HUES48 (cell line): ENCODE results near the gene SNX22.

ENCODE experiments used
- H3K27ac ChIP-seq: one replicate; pipeline ENCODE4 v1.7.0; 2013; ENCODE audit warnings: low read depth, low read length, inconsistent platforms
- H3K27me3 ChIP-seq: 2 replicates; pipeline ENCODE4 v1.6.1; 2013; ENCODE audit warnings: mild to moderate bottlenecking, low read length; ENCODE audit not compliant: control insufficient read depth, insufficient read depth
- H3K36me3 ChIP-seq: 2 replicates; pipeline ENCODE4 v1.6.1; 2013; ENCODE audit warnings: low read length; ENCODE audit not compliant: control insufficient read depth, insufficient read depth
- H3K4me1 ChIP-seq: 2 replicates; pipeline ENCODE4 v1.6.1; 2013; ENCODE audit warnings: mild to moderate bottlenecking, low read length; ENCODE audit not compliant: control insufficient read depth, insufficient read depth
- H3K4me3 ChIP-seq: 2 replicates; pipeline ENCODE4 v1.5.1; 2013; ENCODE audit warnings: mild to moderate bottlenecking, low read depth, low read length
- H3K9ac ChIP-seq: 2 replicates; pipeline ENCODE4 v1.6.1; 2013; ENCODE audit warnings: mild to moderate bottlenecking, low read depth, low read length, moderate library complexity
- H3K9me3 ChIP-seq: 2 replicates; pipeline ENCODE4 v1.6.1; 2013; ENCODE audit warnings: low read length; ENCODE audit not compliant: control insufficient read depth, insufficient read depth

SNX22 gene

GRCh38 chr15:64158363-64159134 is 7.0 kb downstream of the SNX22 start:
- H3K4me3 ChIP-seq = no peak overlapping the region
- peaks cover 68% of the 10 kb centered on the region for H3K36me3 ChIP-seq
- peaks cover 8% of the 10 kb centered on the region for H3K4me1 ChIP-seq

DNA sequence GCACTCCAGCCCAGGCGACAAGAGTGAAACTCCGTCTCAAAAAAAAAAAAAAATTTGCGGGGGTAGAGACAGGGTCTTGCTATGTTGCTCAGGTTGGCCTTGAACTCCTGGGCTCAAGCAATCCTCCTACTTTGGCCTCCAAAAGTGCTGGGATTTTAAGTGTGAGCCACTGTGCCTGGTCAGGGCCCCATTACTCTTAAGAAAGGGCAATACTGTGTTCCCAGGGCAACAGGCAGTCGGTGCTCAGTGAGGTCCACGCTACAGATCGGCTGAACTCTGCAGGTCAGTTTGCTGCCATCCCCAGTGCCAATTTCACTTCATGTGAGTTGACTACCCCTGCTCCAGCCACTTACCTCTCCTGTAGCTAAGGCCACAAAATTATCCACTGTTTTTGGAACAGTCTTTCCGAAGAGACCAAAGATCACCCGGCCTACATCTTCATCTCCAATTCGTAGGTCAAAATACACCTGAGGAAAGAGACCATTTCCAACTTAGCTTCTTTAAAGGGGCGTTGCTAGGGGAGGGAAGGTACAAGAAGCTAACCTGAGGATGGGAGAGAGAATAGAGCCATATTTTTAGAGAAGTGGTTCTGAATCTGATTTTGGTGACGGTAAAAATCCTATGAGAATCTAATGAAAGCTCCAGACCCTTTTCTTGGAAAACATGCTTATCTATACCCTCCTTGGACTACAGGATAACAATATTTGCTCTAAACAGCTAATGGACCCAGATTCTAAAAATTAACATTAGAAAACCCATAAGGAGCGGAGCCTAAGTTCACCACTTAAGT is 10.4 kb downstream of the SNX22 start:
- Histone ChIP-seq H3K27ac (peak overlapping the region; percentile 86), H3K9ac (peak overlapping the region; percentile 86), H3K27me3 (no peaks in the 10 kb centered on the region), H3K36me3 (peaks cover 40% of the 10 kb centered on the region), H3K4me3 (peak overlapping the region; percentile 89), H3K9me3 (no peaks in the 10 kb centered on the region), H3K4me1 (peaks cover 16% of the 10 kb centered on the region)

More at GRCh38 chr15:64158363-64159134, 7.0 kb downstream of the SNX22 start:
- Histone ChIP-seq H3K27ac (no peak overlapping the region), H3K27me3 (no peaks in the 10 kb centered on the region), H3K9ac (no peak overlapping the region), H3K9me3 (no peaks in the 10 kb centered on the region)

GRCh38 chr15:64162478-64162868 is 10.9 kb downstream of the SNX22 start:
- Histone ChIP-seq H3K9ac (peak overlapping the region; percentile 86), H3K36me3 (peaks cover 34% of the 10 kb centered on the region), H3K4me1 (peaks cover 16% of the 10 kb centered on the region), H3K4me3 (peak overlapping the region; percentile 89), H3K27ac (peak overlapping the region; percentile 86), H3K27me3 (no peaks in the 10 kb centered on the region), H3K9me3 (no peaks in the 10 kb centered on the region)

- Histone ChIP-seq H3K36me3 (peaks cover 29% of the 10 kb centered on the region), H3K27me3 (no peaks in the 10 kb centered on the region), H3K9me3 (no peaks in the 10 kb centered on the region), H3K27ac (peak within 1 kb of the TSS; percentile 86), H3K4me3 (peak within 1 kb of the TSS; percentile 89), H3K9ac (peak within 1 kb of the TSS; percentile 86), H3K4me1 (peaks cover 16% of the 10 kb centered on the region)
These were observed 11.5 kb downstream of the SNX22 start, which contains the start of gene PPIB for GRCh38 chr15:64162869-64163658. PPIB (minus strand) TSS chr15:64163022; CDS start chr15:64162986, 36 bp downstream.

- peaks cover 16% of the 10 kb centered on the region for H3K4me1 ChIP-seq
- H3K27ac ChIP-seq = peak overlapping the region; percentile 85
These were observed 12.3 kb downstream of the SNX22 start for GRCh38 chr15:64163659-64164362.

GRCh38 chr15:64164436-64164835 is 12.9 kb downstream of the SNX22 start:
- no peak overlapping the region for H3K9ac ChIP-seq
- H3K27ac ChIP-seq = peak overlapping the region; percentile 24
- no peak overlapping the region for H3K4me3 ChIP-seq
- H3K36me3 ChIP-seq = peaks cover 15% of the 10 kb centered on the region
- H3K27me3 ChIP-seq = no peaks in the 10 kb centered on the region
- H3K9me3 ChIP-seq = no peaks in the 10 kb centered on the region
- H3K4me1 ChIP-seq = peaks cover 16% of the 10 kb centered on the region

More at GRCh38 chr15:64163659-64164362, 12.3 kb downstream of the SNX22 start:
- Histone ChIP-seq H3K9me3 (no peaks in the 10 kb centered on the region), H3K27me3 (no peaks in the 10 kb centered on the region), H3K4me3 (peak overlapping the region; percentile 57), H3K36me3 (peaks cover 21% of the 10 kb centered on the region), H3K9ac (no peak overlapping the region)

DNA sequence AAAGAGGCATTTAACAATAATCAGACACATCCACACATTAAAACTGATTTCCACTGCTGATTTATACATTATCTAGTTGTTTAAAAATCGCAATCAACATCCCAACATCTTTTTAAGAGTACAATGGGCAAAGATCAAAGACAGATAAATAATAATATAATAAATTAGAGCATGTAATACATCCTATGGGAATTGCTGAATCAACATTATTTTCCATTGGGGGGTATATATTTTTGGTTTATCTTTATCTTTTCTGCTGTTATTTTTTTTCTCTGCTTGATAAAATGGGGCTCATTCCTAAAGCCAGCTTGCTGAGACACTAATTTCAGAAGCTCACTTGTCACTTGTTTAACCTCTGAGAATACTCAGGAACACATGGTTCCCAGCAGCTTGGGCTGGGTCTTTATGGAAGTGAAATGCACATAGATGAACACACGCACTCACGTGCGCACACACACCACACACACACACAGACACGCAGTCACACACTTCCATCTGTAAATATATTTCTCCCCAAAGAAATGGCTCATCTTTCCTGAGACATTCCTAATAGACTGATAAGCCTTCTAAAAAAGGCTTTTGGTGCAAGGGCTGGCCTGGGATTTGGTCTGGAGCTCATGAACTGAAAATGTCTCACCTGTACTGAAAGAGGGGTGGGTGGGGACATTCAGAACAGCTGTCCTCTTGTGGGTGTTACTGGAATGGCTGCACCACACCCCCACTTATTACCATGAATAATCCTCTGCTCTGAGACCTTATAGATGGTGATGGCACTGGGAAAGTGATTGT is 14.8 kb downstream of the SNX22 start:
- H3K4me3 ChIP-seq = no peak overlapping the region
- H3K9ac ChIP-seq = no peak overlapping the region
- peaks cover 12% of the 10 kb centered on the region for H3K36me3 ChIP-seq
- peaks cover 16% of the 10 kb centered on the region for H3K4me1 ChIP-seq
- no peaks in the 10 kb centered on the region for H3K27me3 ChIP-seq
- no peak overlapping the region for H3K27ac ChIP-seq
- H3K9me3 ChIP-seq = no peaks in the 10 kb centered on the region

DNA sequence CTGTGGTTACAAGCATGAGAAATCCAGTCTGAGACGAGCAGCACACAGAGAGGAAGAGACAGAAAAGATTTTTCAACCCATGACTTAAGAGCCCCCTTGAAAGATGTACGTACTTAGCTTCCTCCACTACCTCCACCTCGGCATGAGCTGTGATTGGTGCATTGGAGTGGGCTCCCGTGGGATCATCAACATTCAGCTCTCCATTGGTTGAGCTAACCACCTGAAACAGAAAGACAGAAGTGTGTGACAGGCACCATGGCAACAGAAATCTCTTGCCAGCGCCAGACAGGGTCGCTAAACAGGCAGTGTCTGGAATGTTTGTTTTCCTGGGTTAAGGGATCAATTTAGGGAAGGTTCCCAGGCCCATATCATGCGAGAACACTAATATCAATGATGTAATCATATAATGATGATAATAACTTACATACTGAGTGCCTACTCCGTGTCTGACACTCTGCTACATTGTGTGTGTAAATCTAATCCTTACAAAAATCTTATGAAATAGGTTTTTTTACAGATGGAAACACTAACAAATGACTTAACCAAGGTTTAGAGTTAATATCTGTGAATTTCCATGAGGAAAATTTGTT is 28.8 kb downstream of the SNX22 start:
- Histone ChIP-seq H3K27me3 (no peaks in the 10 kb centered on the region), H3K9me3 (no peaks in the 10 kb centered on the region), H3K27ac (no peak overlapping the region), H3K4me1 (no peaks in the 10 kb centered on the region), H3K36me3 (peaks cover 21% of the 10 kb centered on the region), H3K9ac (no peak overlapping the region), H3K4me3 (no peak overlapping the region)

DNA sequence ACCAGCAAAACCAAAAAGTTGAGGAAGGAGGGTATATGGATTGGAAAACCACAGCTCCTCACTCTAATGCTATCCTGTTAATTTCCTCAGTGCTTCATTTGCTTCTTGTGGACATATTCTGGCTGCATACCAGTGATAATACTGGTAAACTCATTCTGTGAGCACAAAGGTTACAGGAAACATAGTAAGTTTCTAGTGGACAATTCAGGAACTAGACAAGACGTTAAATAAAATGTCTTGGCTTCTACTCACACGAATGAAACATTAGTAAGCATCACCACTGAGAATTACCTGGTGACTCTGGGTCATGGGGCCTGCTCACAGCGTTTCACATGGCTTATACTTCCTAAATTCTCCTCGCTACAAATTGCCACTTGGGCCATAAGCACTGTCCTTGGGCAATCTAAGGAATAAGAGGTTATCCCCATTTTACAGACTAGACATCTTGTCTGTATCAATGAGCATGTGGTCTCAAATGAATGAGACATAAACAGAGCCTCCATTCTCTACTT is 31.4 kb downstream of the SNX22 start:
- Histone ChIP-seq H3K9ac (no peak overlapping the region), H3K4me1 (no peaks in the 10 kb centered on the region), H3K27ac (no peak overlapping the region), H3K36me3 (peaks cover 24% of the 10 kb centered on the region; the same call in 1 of the 2 replicates), H3K4me3 (no peak overlapping the region), H3K27me3 (no peaks in the 10 kb centered on the region), H3K9me3 (no peaks in the 10 kb centered on the region)
